CD14-positive monocyte (primary cell): ENCODE results near the gene EARS2. TPM values are rescaled to one million over a fixed set of nuclear protein-coding genes. Genes with fewer than 3 reads are reported as not detected.

Experiments
- DNase-seq, 3 donors: peaks; one replicate each; pipeline ENCODE4 v3.0.0-alpha.2; 2011 to 2022
- H2AFZ ChIP-seq: 2 replicates; pipeline ENCODE4 v1.6.0; 2012; ENCODE audit warnings: mild to moderate bottlenecking, low read depth, low read length, inconsistent platforms; ENCODE audit not compliant: insufficient read depth, poor library complexity, severe bottlenecking
- H3K27ac ChIP-seq, 2 donors: 1 replicate in 1 of 2; 2 replicates in 1 of 2; pipeline ENCODE4 v1.5.1; 2012 to 2013; ENCODE audit warnings: low read length in 2 of 2, control low read depth in 1 of 2, inconsistent platforms in 1 of 2, low read depth in 1 of 2, mild to moderate bottlenecking in 1 of 2
- H3K27me3 ChIP-seq, 2 donors: one replicate each; pipeline versions ENCODE4 v1.6.0 to v1.6.1; 2011 to 2013; ENCODE audit warnings: low read length in 2 of 2; ENCODE audit not compliant: control insufficient read depth in 2 of 2, insufficient read depth in 2 of 2
- H3K36me3 ChIP-seq, 2 donors: replicated peaks in 1 of 2; 1 replicate in 1 of 2; 2 replicates in 1 of 2; pipeline versions ENCODE4 v1.5.1 to v1.6.1; 2012 to 2013; ENCODE audit warnings: low read length in 2 of 2, control low read depth in 1 of 2, inconsistent platforms in 1 of 2, mild to moderate bottlenecking in 1 of 2; ENCODE audit not compliant: insufficient read depth in 2 of 2, control insufficient read depth in 1 of 2
- H3K4me1 ChIP-seq, 2 donors: 1 replicate in 1 of 2; 2 replicates in 1 of 2; pipeline versions ENCODE4 v1.5.1 to v1.6.1; 2012 to 2013; ENCODE audit warnings: low read length in 2 of 2, control low read depth in 1 of 2, inconsistent platforms in 1 of 2, mild to moderate bottlenecking in 1 of 2, moderate library complexity in 1 of 2; ENCODE audit not compliant: insufficient read depth in 2 of 2, control insufficient read depth in 1 of 2
- H3K4me2 ChIP-seq: replicated peaks from 2 replicates; pipeline ENCODE3; 2012; ENCODE audit warnings: low read length, moderate library complexity, mild to moderate bottlenecking; ENCODE audit not compliant: poor library complexity, severe bottlenecking; ENCODE audit errors: extremely low read depth
- H3K4me3 ChIP-seq, 3 experiments: fragments of 200-600 bp in 1 of 3; sonication (generic) in 1 of 3; replicated peaks in 1 of 3; 1 replicate in 2 of 3; 2 replicates in 1 of 3; pipeline ENCODE4 v1.5.1; 2011 to 2013; ENCODE audit warnings: low read length in 3 of 3, mild to moderate bottlenecking in 3 of 3, control low read depth in 2 of 3, low read depth in 2 of 3, inconsistent platforms in 1 of 3, moderate library complexity in 1 of 3
- H3K79me2 ChIP-seq: 2 replicates; pipeline ENCODE4 v1.6.0; 2012; ENCODE audit warnings: mild to moderate bottlenecking, control low read depth, inconsistent platforms, low read length, moderate library complexity; ENCODE audit not compliant: insufficient read depth
- H3K9ac ChIP-seq: 2 replicates; pipeline ENCODE4 v1.6.0; 2017; ENCODE audit warnings: low read length, mild to moderate bottlenecking; ENCODE audit not compliant: insufficient read depth, poor library complexity, severe bottlenecking
- H3K9me3 ChIP-seq, 2 donors: replicated peaks in 1 of 2; 1 replicate in 1 of 2; 2 replicates in 1 of 2; pipeline versions ENCODE4 v1.5.1 to v1.6.1; 2012 to 2013; ENCODE audit warnings: low read length in 2 of 2, control low read depth in 1 of 2; ENCODE audit not compliant: control insufficient read depth in 1 of 2, insufficient read depth in 1 of 2
- H4K20me1 ChIP-seq: 2 replicates; pipeline ENCODE4 v1.6.0; 2012; ENCODE audit warnings: mild to moderate bottlenecking, low read length, control low read depth, moderate library complexity; ENCODE audit not compliant: insufficient read depth
- H3K27ac Mint-ChIP-seq, 7 donors: one replicate each; pipeline ENCODE4 v1.8.0; 2020; ENCODE audit warnings: mild to moderate bottlenecking in 7 of 7, mixed read lengths in 7 of 7, moderate library complexity in 6 of 7, inconsistent platforms in 2 of 7
- H3K27me3 Mint-ChIP-seq, 3 donors: one replicate each; pipeline ENCODE4 v1.8.0; 2021 to 2022; ENCODE audit warnings: low read depth in 3 of 3, mild to moderate bottlenecking in 3 of 3, mixed read lengths in 3 of 3, moderate library complexity in 3 of 3, inconsistent platforms in 1 of 3
- H3K36me3 Mint-ChIP-seq, 2 donors: one replicate each; pipeline ENCODE4 v1.8.0; 2020; ENCODE audit warnings: mixed read lengths in 2 of 2, inconsistent platforms in 1 of 2, mild to moderate bottlenecking in 1 of 2
- H3K4me1 Mint-ChIP-seq: one replicate; pipeline ENCODE4 v1.8.0; 2020; ENCODE audit warnings: mild to moderate bottlenecking, mixed read lengths
- H3K4me3 Mint-ChIP-seq, 2 donors: one replicate each; pipeline ENCODE4 v1.8.0; 2020; ENCODE audit warnings: mild to moderate bottlenecking in 2 of 2, mixed read lengths in 2 of 2, moderate library complexity in 1 of 2
- H3K9me3 Mint-ChIP-seq, 7 donors: one replicate each; pipeline ENCODE4 v1.8.0; 2020 to 2022; ENCODE audit warnings: mixed read lengths in 7 of 7, mild to moderate bottlenecking in 6 of 7, moderate library complexity in 6 of 7, inconsistent platforms in 2 of 7
- CTCF ChIP-seq: fragments of 200-600 bp; IDR thresholded peaks from one replicate; pipeline ENCODE4 v1.8.0; 2022; ENCODE audit warnings: antibody characterized with exemption, mild to moderate bottlenecking
- WGBS: methylation state at CpG from one replicate; pipeline ENCODE4 v1.1.5; 2013; ENCODE audit warnings: missing lambda C conversion rate; ENCODE audit not compliant: insufficient coverage; 5-methylcytosine and 5-hydroxymethylcytosine counted together
- intact Hi-C, 2 donors: fragments of 100-400 bp; cut with micrococcal nuclease; formaldehyde crosslinking; loops; one replicate each; pipeline versions ENCODE4 v1.15.0 to v1.15.1; 2023
- polyA plus RNA-seq, 3 donors: library from polyadenylated mRNA; depleted of rRNA in 1 of 3; unstranded in 2 of 3; stranded (reverse) in 1 of 3; fragments of 300-500 nt in 2 of 3; fragments of >200 nt in 1 of 3; fragmentation: Illumina TruSeq in 2 of 3; gene quantifications; 1 replicate in 2 of 3; 2 replicates in 1 of 3; pipeline ENCODE4 v1.2.3, GENCODE V29; 2012 to 2021

Gene EARS2
- polyA plus RNA-seq, 3 donors = 2.9 to 4.7 (median 4.2) TPM

DNA sequence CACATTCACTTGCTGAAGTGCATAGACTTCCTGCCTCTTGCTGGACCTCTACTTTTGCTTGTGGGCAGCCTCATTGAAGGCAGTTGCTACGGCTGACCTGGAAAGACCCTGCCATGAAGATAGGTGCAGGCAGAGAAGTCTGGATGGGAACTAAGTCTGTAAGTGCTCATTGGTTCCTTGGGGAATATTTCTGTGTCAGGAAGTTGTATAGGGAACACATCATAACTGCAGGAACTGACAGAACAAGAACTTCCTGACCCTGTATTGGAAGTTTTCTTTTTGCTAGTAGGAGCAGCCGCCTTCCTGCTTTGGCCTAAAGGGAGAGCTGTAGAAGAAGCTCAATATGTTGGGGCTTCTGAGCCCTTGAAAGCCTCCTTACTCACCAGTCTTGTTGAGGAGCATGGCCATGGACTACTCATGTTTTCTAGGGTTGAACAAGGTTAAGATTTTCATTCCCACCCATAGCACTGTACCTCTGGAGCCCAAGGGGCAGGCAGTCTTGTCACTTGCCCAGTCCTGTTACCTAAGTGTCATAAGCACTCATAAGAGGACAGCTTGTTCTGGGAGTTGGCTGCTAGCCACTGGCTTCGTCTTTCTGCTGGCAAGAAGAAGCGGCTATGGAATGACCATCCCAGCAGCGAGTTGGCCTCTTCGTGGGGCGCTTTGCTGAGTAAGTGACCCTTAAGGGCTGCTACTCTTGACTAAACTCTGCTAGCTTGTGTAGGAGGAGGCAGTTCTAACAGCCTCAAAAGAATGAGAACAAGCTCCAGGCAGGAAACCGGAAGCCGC is 7.6 kb upstream of the EARS2 start:
- H3K27me3 Mint-ChIP-seq = no peaks in the 10 kb centered on the region
- no peak overlapping the region for H3K9ac ChIP-seq
- no peaks in the 10 kb centered on the region for H3K9me3 Mint-ChIP-seq
- no peaks in the 10 kb centered on the region for H3K9me3 ChIP-seq
- 94% methylated on average over 3 of the region's 9 CpGs for WGBS
- intact Hi-C loops = no loop called here
- H3K4me2 ChIP-seq = no peak overlapping the region
- no peaks in the 10 kb centered on the region for H3K79me2 ChIP-seq
- H3K4me3 ChIP-seq = no peak overlapping the region
- no peak overlapping the region for H3K4me3 Mint-ChIP-seq
- TF ChIP-seq CTCF = no peak
- peaks cover 3 to 4% of the 10 kb centered on the region in 2 donors for H3K4me1 ChIP-seq
- H4K20me1 ChIP-seq = no peaks in the 10 kb centered on the region
- peaks cover 3% of the 10 kb centered on the region for H3K4me1 Mint-ChIP-seq
- H3K36me3 ChIP-seq = peaks cover 75 to 94% of the 10 kb centered on the region in 2 donors
- H3K36me3 Mint-ChIP-seq = peaks cover 69 to 87% of the 10 kb centered on the region in 2 donors
- H3K27ac ChIP-seq = no peak overlapping the region
- H2AFZ ChIP-seq = no peak overlapping the region
- no peaks in the 10 kb centered on the region for H3K27me3 ChIP-seq
- no peak for DNase-seq
- H3K27ac Mint-ChIP-seq = peak overlapping the region in 1 of 7 donors; percentile 10

DNA sequence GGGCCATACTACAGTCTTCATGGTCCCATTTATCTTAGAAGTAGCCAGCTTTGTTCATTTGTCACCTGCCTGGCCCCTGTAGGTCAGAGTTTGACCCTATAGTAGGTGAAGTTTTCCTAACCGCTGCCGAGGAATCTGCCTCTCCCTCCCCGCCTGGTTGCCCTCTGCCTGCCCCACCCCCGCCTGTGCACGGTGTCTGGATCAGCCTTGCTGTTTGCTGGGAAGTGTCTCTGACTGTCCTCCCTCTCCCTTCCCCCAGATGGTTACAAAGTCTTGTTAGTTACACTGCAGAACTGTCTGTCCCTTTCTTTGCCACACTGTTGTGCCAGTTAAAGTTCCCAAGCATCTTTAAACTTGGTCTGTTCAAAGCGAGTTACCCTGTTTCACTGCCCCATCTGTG is 6.0 kb upstream of the EARS2 start:
- Mint-ChIP-seq H3K27ac (peak overlapping the region in 1 of 7 donors; percentile 52), H3K27me3 (no peaks in the 10 kb centered on the region), H3K36me3 (peaks cover 73 to 79% of the 10 kb centered on the region in 2 donors), H3K4me3 (no peak overlapping the region), H3K4me1 (peaks cover 10% of the 10 kb centered on the region), H3K9me3 (peaks cover 0 to 3% (median 0%) of the 10 kb centered on the region in 7 donors)
- Histone ChIP-seq H3K9ac (no peak overlapping the region), H2AFZ (no peak overlapping the region), H3K9me3 (no peaks in the 10 kb centered on the region), H3K27me3 (no peaks in the 10 kb centered on the region), H3K4me2 (no peak overlapping the region), H3K79me2 (peaks cover 13% of the 10 kb centered on the region), H3K4me3 (no peak overlapping the region), H4K20me1 (no peaks in the 10 kb centered on the region), H3K36me3 (peaks cover 77 to 93% of the 10 kb centered on the region in 2 donors), H3K4me1 (peaks cover 6 to 8% of the 10 kb centered on the region in 2 donors), H3K27ac (no peak overlapping the region)
- WGBS = 100% methylated on average over 4 of the region's 6 CpGs
- no peak for DNase-seq
- no peak for TF ChIP-seq CTCF
- intact Hi-C loops = no loop called here
